ENCODE data around the gene DAGLA.

DNA sequence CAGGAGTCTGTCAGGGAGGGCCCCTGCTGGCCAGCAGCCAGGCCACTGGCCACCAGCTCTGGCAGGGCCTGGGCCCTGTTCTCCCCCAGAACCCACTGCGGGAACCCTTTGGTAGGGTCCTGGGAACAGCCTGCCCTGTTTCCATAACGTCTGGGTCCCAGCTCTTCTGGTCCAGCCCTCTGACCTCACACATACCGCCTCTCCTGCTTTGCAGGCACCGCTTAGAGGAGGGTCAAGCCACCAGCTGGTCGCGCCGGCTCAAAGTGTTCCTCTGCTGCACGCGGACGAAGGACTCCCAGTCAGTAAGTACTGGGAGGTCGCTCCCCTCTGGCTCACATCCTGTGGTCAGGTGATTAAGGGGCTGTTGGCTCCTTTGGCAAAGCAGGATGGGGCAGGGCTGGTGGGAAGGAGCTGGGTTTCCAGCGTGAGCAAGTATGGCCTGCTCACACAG is 45.6 kb downstream of the DAGLA start:
- TF ChIP-seq, protein P1, sequence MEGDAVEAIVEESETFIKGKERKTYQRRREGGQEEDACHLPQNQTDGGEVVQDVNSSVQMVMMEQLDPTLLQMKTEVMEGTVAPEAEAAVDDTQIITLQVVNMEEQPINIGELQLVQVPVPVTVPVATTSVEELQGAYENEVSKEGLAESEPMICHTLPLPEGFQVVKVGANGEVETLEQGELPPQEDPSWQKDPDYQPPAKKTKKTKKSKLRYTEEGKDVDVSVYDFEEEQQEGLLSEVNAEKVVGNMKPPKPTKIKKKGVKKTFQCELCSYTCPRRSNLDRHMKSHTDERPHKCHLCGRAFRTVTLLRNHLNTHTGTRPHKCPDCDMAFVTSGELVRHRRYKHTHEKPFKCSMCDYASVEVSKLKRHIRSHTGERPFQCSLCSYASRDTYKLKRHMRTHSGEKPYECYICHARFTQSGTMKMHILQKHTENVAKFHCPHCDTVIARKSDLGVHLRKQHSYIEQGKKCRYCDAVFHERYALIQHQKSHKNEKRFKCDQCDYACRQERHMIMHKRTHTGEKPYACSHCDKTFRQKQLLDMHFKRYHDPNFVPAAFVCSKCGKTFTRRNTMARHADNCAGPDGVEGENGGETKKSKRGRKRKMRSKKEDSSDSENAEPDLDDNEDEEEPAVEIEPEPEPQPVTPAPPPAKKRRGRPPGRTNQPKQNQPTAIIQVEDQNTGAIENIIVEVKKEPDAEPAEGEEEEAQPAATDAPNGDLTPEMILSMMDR (IDR thresholded peaks at IDR 0.05; ENCODE audit: poor library complexity), result no peak
- TF ChIP-seq EZH2 (IDR thresholded peaks at IDR 0.05; ENCODE audit: borderline replicate concordance) (no peak), EZH2phosphoT487 (IDR thresholded peaks at IDR 0.05; ENCODE audit: low read depth, severe bottlenecking, unreplicated experiment) (no peak)

Measured in hepatocyte (in vitro differentiated cells).